Epithelial cell of esophagus (primary cell): ENCODE measurements around the gene AOPEP.

Source experiments
- DNase-seq: peaks from one replicate; pipeline ENCODE4 v3.0.0; 2010; ENCODE audit warnings: low read depth
- H3K4me3 ChIP-seq: 2 replicates; pipeline ENCODE4 v1.5.1; 2011; ENCODE audit warnings: mild to moderate bottlenecking, low read length, control low read depth
- CTCF ChIP-seq: IDR thresholded peaks from 2 replicates; pipeline ENCODE4 v1.5.1; 2011; ENCODE audit warnings: low read depth, mild to moderate bottlenecking, low read length, control low read depth, inconsistent platforms; ENCODE audit not compliant: insufficient read depth; ENCODE audit errors: missing control alignments

The AOPEP gene

GRCh38 chr9:94743035-94743954 lies 16.8 kb downstream of the AOPEP start:
- DNase-seq = no peak
- no peak overlapping the region for H3K4me3 ChIP-seq
- TF ChIP-seq CTCF = no peak

GRCh38 chr9:94745806-94746540 lies 19.5 kb downstream of the AOPEP start:
- no peak for TF ChIP-seq CTCF
- no peak overlapping the region for H3K4me3 ChIP-seq

GRCh38 chr9:94746541-94747370 lies 20.3 kb downstream of the AOPEP start:
- no peak overlapping the region for H3K4me3 ChIP-seq
- DNase-seq = no peak
- no peak for TF ChIP-seq CTCF

More at GRCh38 chr9:94745806-94746540, 19.5 kb downstream of the AOPEP start:
- DNase-seq = no peak

GRCh38 chr9:94754976-94755475 lies 28.5 kb downstream of the AOPEP start:
- TF ChIP-seq CTCF = no peak
- DNase-seq = no peak
- H3K4me3 ChIP-seq = no peak overlapping the region

GRCh38 chr9:94757158-94757557 lies 30.7 kb downstream of the AOPEP start:
- TF ChIP-seq CTCF = no peak
- H3K4me3 ChIP-seq = no peak overlapping the region
- DNase-seq = no peak

- H3K4me3 ChIP-seq = no peak overlapping the region
- TF ChIP-seq CTCF = no peak
- DNase-seq = no peak
Observed at GRCh38 chr9:94758031-94758430, 31.5 kb downstream of the AOPEP start.
